GM20000 (cell line): ENCODE measurements around the gene CEPT1.

ENCODE experiments used
- DNase-seq: peaks from one replicate; pipeline ENCODE4 v3.0.0; 2012; ENCODE audit warnings: low spot score
- CTCF ChIP-seq: IDR thresholded peaks from 2 replicates; pipeline ENCODE4 v1.5.1; 2012; ENCODE audit warnings: mild to moderate bottlenecking, control low read depth; ENCODE audit errors: extremely low read depth, missing control alignments

Gene CEPT1

GRCh38 chr1:111164151-111164550, 24.1 kb downstream of the CEPT1 start:
- DNase-seq, result no peak

DNA sequence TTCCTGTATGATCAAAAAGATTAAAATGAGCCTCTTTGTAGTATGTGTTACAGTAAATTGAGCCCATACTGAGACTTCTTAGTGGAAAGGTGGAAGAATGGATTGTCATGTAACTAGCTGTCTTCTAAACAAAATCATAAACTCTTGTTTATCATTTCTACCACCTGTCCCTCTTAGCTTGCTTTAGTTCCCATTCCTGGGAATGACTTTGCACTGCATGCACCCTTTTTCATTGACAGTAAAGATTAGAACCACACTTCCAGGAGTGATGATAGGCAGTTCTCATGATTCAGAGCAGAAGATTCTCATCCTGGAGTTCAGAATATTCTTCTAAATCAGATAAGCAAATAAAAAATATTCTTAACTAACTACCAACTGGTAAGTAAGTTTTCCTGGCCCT, 32.4 kb downstream of the CEPT1 start:
- TF ChIP-seq CTCF, result no peak
- no peak for DNase-seq

More at GRCh38 chr1:111164151-111164550, 24.1 kb downstream of the CEPT1 start:
- no peak for TF ChIP-seq CTCF

DNA sequence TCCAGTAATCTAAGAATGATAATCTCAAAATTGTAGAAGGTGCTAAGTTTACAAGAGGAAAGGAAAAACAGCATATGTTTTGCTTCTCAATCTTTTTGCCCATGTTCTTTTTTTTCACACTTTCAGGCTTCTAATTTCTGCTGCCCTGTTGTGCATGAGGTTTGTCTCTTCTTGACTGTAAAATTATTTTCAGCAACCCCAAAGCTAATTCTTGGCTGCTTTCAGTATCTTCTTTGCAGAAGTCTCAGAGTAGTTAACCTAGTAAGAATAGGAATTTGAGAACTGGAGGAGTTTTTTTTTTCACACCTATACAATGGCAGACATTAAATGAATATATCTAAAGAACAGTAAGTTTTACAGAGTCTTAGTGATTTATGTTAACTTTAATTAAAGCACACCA, 34.0 kb downstream of the CEPT1 start:
- TF ChIP-seq CTCF, result no peak
- no peak for DNase-seq

DNA sequence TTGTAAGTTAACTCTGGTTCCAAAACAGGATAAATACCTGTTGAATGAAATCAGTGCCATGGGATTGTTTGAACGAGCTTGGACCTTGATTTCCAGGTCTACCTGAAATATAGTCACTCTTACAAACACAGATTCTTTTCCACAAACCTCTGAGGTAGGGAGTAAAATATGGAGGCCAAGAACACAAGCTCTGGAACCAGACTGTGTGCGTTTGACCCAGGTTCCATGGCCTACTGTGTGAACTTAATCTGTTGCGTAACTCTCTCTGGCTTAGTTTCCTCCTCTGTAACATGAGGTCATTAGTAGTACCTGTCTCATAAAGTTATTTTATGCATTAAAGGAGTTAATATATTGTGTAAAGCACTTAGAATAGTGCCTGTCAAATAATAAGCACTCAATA, 35.3 kb downstream of the CEPT1 start:
- no peak for DNase-seq
- no peak for TF ChIP-seq CTCF

- DNase-seq, result no peak
- no peak for TF ChIP-seq CTCF
Observed at GRCh38 chr1:111176678-111177077, 36.7 kb downstream of the CEPT1 start.

GRCh38 chr1:111179968-111180533, 40.0 kb downstream of the CEPT1 start:
- no peak for DNase-seq
- no peak for TF ChIP-seq CTCF

GRCh38 chr1:111182052-111182451, 42.0 kb downstream of the CEPT1 start:
- DNase-seq, result no peak
- TF ChIP-seq CTCF, result no peak
